HEK293T (cell line): ENCODE results near the gene PRKCB.

ENCODE experiments used
- CTCF ChIA-PET: fragments of 350-600 bp; formaldehyde crosslinking; extraction: SDS; loops from one replicate; lab custom pipeline; 2021; ENCODE audit warnings: antibody characterized with exemption, inconsistent platforms; lab: Yijun Ruan, JAX
- POLR2A ChIA-PET: fragments of 350-600 bp; formaldehyde crosslinking; extraction: SDS; loops from one replicate; lab custom pipeline; 2020; ENCODE audit warnings: antibody characterized with exemption, inconsistent platforms; lab: Yijun Ruan, JAX
- DNase-seq: peaks from one replicate; pipeline ENCODE4 v3.0.0; 2012; ENCODE audit warnings: mixed read lengths; ENCODE audit errors: extremely low spot score
- ARNT ChIP-seq: fragments of 450-650 bp; IDR thresholded peaks from 2 replicates; pipeline ENCODE4 v1.6.1; 2017; ENCODE audit warnings: mild to moderate bottlenecking
- BHLHE40 ChIP-seq: fragments of 450-650 bp; IDR thresholded peaks from 2 replicates; pipeline ENCODE4 v1.6.1; 2016; ENCODE audit warnings: mild to moderate bottlenecking, moderate library complexity, borderline replicate concordance
- CTBP1 ChIP-seq: fragments of 450-650 bp; IDR thresholded peaks from 2 replicates; pipeline ENCODE4 v1.6.1; 2016; ENCODE audit warnings: borderline replicate concordance
- ELF4 ChIP-seq: fragments of 450-650 bp; IDR thresholded peaks from 2 replicates; pipeline ENCODE4 v1.6.1; 2017; ENCODE audit warnings: antibody characterized with exemption
- FOXA1 ChIP-seq: fragments of 450-650 bp; IDR thresholded peaks from 2 replicates; pipeline ENCODE4 v1.6.1; 2016; ENCODE audit warnings: mild to moderate bottlenecking
- FOXK2 ChIP-seq: fragments of 450-650 bp; IDR thresholded peaks from 2 replicates; pipeline ENCODE4 v1.6.1; 2016; ENCODE audit warnings: mild to moderate bottlenecking
- FOXM1 ChIP-seq: fragments of 450-650 bp; IDR thresholded peaks from 2 replicates; pipeline ENCODE4 v1.6.1; 2017; ENCODE audit warnings: mild to moderate bottlenecking, borderline replicate concordance
- HDGF ChIP-seq: fragments of 450-650 bp; IDR thresholded peaks from 2 replicates; pipeline ENCODE4 v1.6.1; 2017; ENCODE audit warnings: antibody characterized with exemption, borderline replicate concordance
- L3MBTL2 ChIP-seq: fragments of 450-650 bp; conservative IDR thresholded peaks from 2 replicates; pipeline ENCODE4 v1.6.1; 2016; ENCODE audit warnings: mild to moderate bottlenecking
- LEF1 ChIP-seq: fragments of 450-650 bp; IDR thresholded peaks from 2 replicates; pipeline ENCODE4 v1.6.1; 2017; ENCODE audit warnings: mild to moderate bottlenecking, borderline replicate concordance
- NFRKB ChIP-seq: fragments of 450-650 bp; IDR thresholded peaks from 2 replicates; pipeline ENCODE4 v1.6.1; 2016; ENCODE audit warnings: mild to moderate bottlenecking, moderate library complexity
- SP1 ChIP-seq: fragments of 450-650 bp; IDR thresholded peaks from 2 replicates; pipeline ENCODE4 v1.6.1; 2017
- SUZ12 ChIP-seq: fragments of 450-650 bp; IDR thresholded peaks from 2 replicates; pipeline ENCODE4 v1.6.1; 2016; ENCODE audit warnings: mild to moderate bottlenecking
- TARDBP ChIP-seq: fragments of 450-650 bp; IDR thresholded peaks from 2 replicates; pipeline ENCODE4 v1.6.1; 2016
- ZNF384 ChIP-seq: fragments of 450-650 bp; IDR thresholded peaks from 2 replicates; pipeline ENCODE4 v1.6.1; 2016
- TF ChIP-seq, protein P1 (sequence below): fragments of 450-650 bp; IDR thresholded peaks from 2 replicates; pipeline ENCODE4 v1.6.1; 2016

The PRKCB gene

DNA sequence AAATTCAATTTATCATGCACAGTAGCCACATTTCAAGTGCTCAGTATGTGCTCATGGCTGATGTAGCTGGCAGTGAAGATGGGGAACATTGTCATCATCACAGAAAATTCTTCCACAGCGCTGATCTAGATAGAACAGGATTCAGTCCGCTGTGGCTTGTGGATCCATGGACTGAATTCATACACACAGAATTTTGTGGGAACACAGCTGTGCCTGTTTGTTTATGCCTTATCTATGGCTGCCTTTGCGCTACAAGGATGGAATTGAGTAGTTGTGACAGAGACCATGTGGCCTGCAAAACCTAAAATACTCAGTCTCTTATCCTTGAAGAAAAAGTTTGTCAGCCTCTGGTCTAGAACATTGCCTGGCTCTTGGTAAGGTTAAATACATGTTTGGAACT, 128.4 kb downstream of the PRKCB start:
- TF ChIP-seq ZNF384: no peak
- TF ChIP-seq NFRKB: no peak
- TF ChIP-seq HDGF: no peak
- no peak for TF ChIP-seq ELF4
- TF ChIP-seq TARDBP: no peak
- TF ChIP-seq BHLHE40: no peak
- TF ChIP-seq ARNT: no peak
- no peak for TF ChIP-seq L3MBTL2
- TF ChIP-seq SP1: no peak
- no peak for TF ChIP-seq FOXA1
- TF ChIP-seq SUZ12: no peak
- TF ChIP-seq FOXK2: no peak
- no peak for TF ChIP-seq LEF1
- TF ChIP-seq, protein P1, sequence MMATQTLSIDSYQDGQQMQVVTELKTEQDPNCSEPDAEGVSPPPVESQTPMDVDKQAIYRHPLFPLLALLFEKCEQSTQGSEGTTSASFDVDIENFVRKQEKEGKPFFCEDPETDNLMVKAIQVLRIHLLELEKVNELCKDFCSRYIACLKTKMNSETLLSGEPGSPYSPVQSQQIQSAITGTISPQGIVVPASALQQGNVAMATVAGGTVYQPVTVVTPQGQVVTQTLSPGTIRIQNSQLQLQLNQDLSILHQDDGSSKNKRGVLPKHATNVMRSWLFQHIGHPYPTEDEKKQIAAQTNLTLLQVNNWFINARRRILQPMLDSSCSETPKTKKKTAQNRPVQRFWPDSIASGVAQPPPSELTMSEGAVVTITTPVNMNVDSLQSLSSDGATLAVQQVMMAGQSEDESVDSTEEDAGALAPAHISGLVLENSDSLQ: no peak
- no peak for TF ChIP-seq FOXM1
- no peak for DNase-seq
- ChIA-PET CTCF (no interaction called here), POLR2A (no interaction called here)

DNA sequence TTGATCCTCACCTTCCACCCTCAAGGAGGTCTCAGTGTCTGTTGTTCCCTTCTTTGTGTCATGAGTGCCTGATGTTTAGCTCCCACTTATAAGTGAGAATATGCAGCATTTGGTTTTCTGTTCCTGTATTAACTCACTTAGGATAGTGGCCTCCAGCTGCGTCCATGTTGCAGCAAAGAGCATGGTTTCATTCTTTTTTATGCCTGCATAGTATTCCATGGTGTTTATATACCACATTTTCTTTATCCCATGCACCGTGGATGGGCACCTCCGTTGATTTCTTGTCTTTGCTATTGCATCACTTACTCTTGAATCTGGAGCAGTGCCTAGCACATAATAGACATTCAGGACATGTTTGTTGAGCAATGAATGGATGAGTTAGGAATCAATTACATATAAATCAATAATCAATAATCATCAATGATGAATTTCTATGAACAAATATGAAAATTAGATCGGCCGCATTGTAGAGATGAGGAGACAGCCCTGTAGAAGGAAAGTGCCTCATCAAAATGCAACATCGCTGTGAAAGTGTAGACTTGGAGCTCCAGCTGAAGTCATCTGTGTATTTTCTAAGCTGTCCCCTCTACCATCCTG, 129.5 kb downstream of the PRKCB start:
- ChIA-PET CTCF (no interaction called here), POLR2A (no interaction called here)
- TF ChIP-seq SUZ12: no peak
- TF ChIP-seq NFRKB: no peak
- no peak for TF ChIP-seq BHLHE40
- no peak for TF ChIP-seq ZNF384
- no peak for TF ChIP-seq FOXM1
- TF ChIP-seq SP1: no peak
- TF ChIP-seq L3MBTL2: no peak
- TF ChIP-seq, protein P1: no peak
- no peak for DNase-seq

DNA sequence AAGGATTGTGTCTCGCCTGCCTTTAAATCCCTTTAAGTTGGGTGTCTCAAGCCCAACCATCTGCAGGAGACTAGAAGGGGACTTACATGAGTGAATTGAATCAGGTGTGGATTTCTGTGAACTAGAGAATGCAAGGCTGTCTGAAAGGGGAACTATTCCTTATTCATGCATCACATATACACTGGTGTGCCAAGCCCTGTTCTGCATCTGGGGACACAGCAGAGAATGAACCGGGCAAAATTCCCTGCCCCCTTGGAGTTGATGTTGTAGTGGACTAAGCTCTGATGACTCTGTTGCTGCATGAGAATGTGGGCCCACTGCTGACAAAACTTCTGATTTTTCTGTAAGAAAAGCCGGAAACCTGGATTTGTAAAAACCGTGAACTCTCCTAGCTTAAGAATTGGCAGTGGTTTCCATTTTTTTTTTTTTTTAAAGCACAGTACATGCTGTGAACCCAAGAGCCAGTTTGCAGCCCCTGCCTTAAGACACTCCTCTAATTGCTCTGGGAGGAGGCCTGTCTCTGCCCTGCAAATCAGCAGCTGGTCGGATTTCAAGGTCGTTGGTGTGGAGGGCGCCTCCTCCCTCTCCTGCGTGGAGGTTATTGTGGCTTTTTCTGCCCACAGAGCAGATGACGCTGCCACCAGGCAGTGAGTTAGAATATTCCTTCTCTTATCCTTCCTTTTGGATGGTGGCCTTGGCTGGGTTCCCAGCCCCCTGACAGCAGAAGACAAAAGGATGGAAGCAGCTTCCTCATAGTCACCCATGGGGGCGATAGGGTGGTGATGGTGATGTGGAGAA, 131.0 kb downstream of the PRKCB start:
- TF ChIP-seq CTBP1: no peak
- TF ChIP-seq HDGF: no peak
- no peak for TF ChIP-seq L3MBTL2
- no peak for TF ChIP-seq LEF1
- TF ChIP-seq ZNF384: no peak
- no peak for TF ChIP-seq ELF4
- TF ChIP-seq ARNT: no peak
- TF ChIP-seq FOXA1: no peak
- TF ChIP-seq, protein P1: no peak
- no peak for TF ChIP-seq BHLHE40
- TF ChIP-seq SUZ12: no peak
- no peak for TF ChIP-seq SP1
- ChIA-PET POLR2A (no interaction called here), CTCF (no interaction called here)
- no peak for DNase-seq

DNA sequence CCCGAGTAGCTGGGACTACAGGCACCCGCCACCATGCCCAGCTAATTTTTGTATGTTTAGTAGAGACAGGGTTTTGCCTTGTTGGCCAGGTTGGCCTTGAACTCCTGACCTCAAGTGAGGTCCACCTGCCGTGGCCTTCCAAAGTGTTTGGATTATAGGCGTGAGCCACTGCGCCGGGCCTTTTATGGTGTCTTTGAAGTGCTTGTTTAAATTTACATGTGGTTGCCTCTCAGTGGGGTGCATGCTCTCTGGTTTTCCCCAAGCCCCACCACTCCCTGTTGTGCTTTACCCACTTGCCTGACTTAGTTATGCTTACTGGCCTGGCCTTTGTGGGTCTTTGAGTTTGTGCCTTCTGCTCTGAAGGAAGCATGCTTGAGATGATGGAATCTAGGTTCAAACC, 132.0 kb downstream of the PRKCB start:
- CTCF ChIA-PET: no interaction called here
- DNase-seq: no peak

DNA sequence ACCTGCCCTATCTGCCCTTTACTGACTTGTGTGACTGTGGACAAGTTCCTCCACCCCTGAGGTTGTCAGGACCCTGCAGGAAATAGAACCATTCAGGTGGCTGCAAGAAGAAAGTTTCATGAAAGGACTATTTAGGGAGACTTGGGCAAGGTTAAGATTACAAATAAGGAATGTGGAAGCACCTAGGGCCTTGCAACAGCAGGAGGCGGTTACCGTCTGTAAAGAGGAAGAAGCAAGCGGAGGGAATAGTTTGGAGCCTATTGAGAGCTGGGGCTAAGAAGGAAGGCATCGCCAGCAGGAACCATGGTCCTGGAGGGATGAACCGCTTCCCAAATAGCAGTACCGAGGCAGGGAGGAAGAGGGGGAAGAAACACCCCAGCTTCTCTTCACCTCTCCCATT, 132.4 kb downstream of the PRKCB start:
- DNase-seq: no peak
- TF ChIP-seq HDGF: no peak
- no peak for TF ChIP-seq BHLHE40
- TF ChIP-seq SP1: no peak
- TF ChIP-seq L3MBTL2: no peak
- TF ChIP-seq, protein P1: no peak
- no peak for TF ChIP-seq TARDBP
- POLR2A ChIA-PET: no interaction called here
- CTCF ChIA-PET: no interaction called here

More for the DNA sequence above, 132.0 kb downstream of the PRKCB start:
- POLR2A ChIA-PET: no interaction called here
- TF ChIP-seq ARNT (no peak), LEF1 (no peak), HDGF (no peak), ELF4 (no peak), FOXK2 (no peak), CTBP1 (no peak), SP1 (no peak)
